Dendritic cell treated with granulocyte-macrophage colony-stimulating factor and Interleukin-4, amounts not matched to agents 40 ng/mL and 50 ng/mL, for 4 days (primary cell): ENCODE measurements around the gene COL1A1.

Source experiments
- H3K27ac Mint-ChIP-seq: one replicate; pipeline ENCODE4 v1.8.0; 2022; ENCODE audit warnings: mild to moderate bottlenecking, mixed read lengths
- H3K27me3 Mint-ChIP-seq: one replicate; pipeline ENCODE4 v1.8.0; 2022; ENCODE audit warnings: mild to moderate bottlenecking, mixed read lengths
- H3K36me3 Mint-ChIP-seq: one replicate; pipeline ENCODE4 v1.8.0; 2022; ENCODE audit warnings: low read depth, mixed read lengths
- H3K4me1 Mint-ChIP-seq: one replicate; pipeline ENCODE4 v1.8.0; 2022; ENCODE audit warnings: low read depth, mixed read lengths
- H3K4me3 Mint-ChIP-seq: one replicate; pipeline ENCODE4 v1.8.0; 2022; ENCODE audit warnings: mild to moderate bottlenecking, moderate library complexity, mixed read lengths
- H3K9me3 Mint-ChIP-seq: one replicate; pipeline ENCODE4 v1.8.0; 2022; ENCODE audit warnings: mixed read lengths
- intact Hi-C: fragments of 100-400 bp; cut with micrococcal nuclease; formaldehyde crosslinking; loops from one replicate; pipeline ENCODE4 v1.15.0; 2022

COL1A1 gene

DNA sequence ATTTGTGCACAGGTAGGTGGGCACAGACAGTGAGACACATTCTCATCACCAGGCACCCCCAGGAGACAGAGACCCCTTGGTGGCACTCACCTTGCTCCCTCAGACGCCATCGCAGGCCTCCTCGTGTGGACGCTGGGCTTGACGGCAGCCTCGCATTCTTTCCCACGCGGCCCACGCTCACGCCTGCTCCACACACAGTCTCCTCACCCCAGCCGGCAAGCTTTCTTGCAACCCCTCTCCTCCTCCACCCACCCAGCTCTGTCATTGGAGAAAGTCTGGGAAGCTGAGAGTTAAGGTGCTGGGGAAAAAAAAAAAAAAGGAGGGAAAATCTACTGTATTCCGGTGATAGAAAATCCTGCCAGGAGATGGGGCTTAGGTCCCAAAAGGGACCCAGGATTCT, 20.8 kb downstream of the COL1A1 start:
- Mint-ChIP-seq H3K4me1 (peaks cover 46% of the 10 kb centered on the region), H3K27ac (no peak overlapping the region), H3K9me3 (no peaks in the 10 kb centered on the region), H3K36me3 (no peaks in the 10 kb centered on the region), H3K4me3 (no peak overlapping the region), H3K27me3 (peaks cover 36% of the 10 kb centered on the region)
- intact Hi-C loops, result no loop called here

DNA sequence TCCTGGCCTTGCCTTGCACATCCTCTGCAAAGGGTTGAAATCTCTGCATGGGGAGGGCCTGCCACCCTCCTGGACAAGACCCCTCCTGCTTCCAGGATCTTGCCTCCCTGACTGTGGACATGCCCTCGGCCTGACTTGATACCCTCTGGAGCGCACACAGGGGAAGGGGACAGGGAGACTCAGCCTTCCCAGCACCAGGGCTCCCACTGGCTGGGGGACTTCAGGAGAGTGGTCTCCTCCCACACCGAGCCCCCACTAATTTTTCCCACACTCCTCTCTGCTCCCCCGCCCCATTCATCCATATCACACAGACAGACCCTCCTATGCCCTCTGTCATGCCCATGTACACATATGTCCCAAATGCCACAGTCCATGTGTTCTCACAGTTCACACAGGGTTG, 21.3 kb downstream of the COL1A1 start:
- peaks cover 41% of the 10 kb centered on the region for H3K4me1 Mint-ChIP-seq
- H3K4me3 Mint-ChIP-seq, result no peak overlapping the region
- intact Hi-C loops, result no loop called here
- no peaks in the 10 kb centered on the region for H3K9me3 Mint-ChIP-seq
- H3K27ac Mint-ChIP-seq, result no peak overlapping the region
- H3K27me3 Mint-ChIP-seq, result peaks cover 36% of the 10 kb centered on the region
- no peaks in the 10 kb centered on the region for H3K36me3 Mint-ChIP-seq

DNA sequence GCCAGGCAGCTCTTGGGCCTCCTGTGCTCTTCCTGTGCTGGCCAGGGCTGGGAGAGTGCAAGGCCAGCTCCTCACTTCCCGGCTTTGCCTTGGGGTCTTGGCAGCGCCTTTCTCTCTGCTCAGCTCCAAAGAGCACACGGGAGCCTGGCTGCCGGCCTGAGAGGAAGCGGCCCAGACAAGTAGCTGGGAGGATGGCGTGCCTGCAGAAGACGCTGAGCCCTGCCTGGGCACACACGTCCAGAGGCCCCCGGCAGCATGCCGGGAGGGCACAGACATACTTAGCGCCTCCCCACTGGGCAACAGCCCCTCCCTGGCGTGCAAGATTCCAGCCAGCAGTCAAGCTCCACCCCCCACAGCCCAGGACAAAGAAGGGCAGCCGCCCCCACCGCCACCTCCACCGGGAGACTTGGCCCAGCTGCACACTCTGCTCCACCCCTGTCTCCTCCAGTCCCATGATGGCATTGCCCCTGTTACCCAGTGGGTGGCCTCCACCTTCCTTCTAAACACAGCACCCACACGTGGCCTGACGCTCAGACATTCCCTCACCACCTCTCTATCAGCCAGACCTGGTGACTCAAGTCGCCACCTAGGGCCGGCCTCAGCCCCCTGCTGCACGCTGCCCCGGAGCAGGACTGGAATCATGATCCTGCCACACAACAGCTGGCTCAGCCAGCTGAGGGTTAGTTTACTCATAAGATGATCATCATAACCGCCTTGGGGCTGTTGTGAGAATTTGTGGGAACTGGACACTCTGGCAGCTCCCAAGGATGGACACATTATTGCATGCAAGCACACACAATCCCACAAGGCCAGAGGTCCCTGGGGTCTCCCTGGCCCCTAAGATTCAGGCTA, 23.2 kb downstream of the COL1A1 start:
- Mint-ChIP-seq H3K9me3 (no peaks in the 10 kb centered on the region), H3K4me1 (peaks cover 22% of the 10 kb centered on the region), H3K36me3 (no peaks in the 10 kb centered on the region), H3K27ac (no peak overlapping the region), H3K27me3 (peaks cover 27% of the 10 kb centered on the region), H3K4me3 (peak overlapping the region; percentile 36)
- intact Hi-C loops, result no loop called here

DNA sequence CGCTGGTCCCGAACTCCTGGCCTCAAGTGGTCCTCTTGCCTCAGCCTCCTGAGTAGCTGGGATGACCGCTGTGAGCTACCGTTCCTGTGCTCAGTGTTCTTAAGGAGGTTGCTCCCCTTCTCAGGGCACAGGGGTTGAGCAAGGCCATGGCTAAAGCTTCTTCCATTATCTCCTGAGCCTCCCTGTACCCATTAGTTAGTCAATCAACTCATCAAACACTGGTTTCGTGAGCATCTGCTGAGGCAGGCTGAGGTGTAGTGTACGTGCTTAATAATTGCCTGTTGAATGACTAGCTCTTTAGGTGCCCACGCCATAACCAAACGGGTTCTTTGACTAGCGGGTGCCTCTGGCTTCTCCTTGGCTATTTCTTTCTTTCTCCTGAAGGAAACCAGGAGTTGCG, 24.0 kb downstream of the COL1A1 start:
- intact Hi-C loops, result no loop called here
- H3K4me3 Mint-ChIP-seq, result no peak overlapping the region
- H3K27ac Mint-ChIP-seq, result no peak overlapping the region
- H3K36me3 Mint-ChIP-seq, result no peaks in the 10 kb centered on the region
- H3K9me3 Mint-ChIP-seq, result no peaks in the 10 kb centered on the region
- peaks cover 17% of the 10 kb centered on the region for H3K4me1 Mint-ChIP-seq
- peaks cover 24% of the 10 kb centered on the region for H3K27me3 Mint-ChIP-seq

DNA sequence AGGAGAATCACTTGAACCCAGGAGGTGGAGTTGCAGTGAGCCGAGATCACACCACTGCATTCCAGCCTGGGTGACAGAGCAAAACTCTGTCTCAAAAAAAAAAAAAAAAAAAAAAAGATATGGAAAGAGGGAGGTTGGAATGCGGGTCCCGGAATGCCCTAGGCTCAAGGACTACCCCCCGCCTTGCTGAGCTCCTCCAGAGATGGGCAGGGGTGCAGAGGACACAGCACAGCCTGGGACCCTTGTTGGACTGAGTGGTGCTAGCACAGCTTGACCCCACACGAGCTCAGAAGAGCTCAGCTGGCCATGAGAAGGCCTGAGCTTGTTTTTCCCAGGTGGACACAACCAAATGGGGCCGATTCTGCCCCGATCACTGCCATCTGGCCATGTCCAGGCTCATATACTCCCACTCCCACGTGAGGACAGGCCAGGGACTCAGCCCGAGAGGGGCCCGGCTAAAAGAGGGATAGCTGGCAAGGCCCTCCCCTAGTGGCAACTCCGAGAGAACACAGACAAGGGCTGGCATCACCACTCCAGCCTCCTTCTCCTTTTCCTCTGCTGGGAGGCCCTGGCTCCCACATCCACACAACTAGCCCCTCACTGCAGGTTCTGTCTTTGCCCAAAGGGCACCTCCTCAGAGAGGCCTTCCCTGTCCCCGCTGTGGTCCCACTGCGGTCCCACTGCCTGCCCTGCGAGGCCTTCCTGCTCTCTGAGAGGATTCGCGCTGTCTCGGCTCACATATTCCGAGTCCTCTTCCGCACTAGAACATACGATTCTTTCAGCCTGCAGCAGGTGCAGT, 24.7 kb downstream of the COL1A1 start:
- Mint-ChIP-seq H3K4me1 (peaks cover 14% of the 10 kb centered on the region), H3K27ac (no peak overlapping the region), H3K4me3 (no peak overlapping the region), H3K9me3 (no peaks in the 10 kb centered on the region), H3K36me3 (no peaks in the 10 kb centered on the region), H3K27me3 (peaks cover 25% of the 10 kb centered on the region)
- intact Hi-C loops, result no loop called here

DNA sequence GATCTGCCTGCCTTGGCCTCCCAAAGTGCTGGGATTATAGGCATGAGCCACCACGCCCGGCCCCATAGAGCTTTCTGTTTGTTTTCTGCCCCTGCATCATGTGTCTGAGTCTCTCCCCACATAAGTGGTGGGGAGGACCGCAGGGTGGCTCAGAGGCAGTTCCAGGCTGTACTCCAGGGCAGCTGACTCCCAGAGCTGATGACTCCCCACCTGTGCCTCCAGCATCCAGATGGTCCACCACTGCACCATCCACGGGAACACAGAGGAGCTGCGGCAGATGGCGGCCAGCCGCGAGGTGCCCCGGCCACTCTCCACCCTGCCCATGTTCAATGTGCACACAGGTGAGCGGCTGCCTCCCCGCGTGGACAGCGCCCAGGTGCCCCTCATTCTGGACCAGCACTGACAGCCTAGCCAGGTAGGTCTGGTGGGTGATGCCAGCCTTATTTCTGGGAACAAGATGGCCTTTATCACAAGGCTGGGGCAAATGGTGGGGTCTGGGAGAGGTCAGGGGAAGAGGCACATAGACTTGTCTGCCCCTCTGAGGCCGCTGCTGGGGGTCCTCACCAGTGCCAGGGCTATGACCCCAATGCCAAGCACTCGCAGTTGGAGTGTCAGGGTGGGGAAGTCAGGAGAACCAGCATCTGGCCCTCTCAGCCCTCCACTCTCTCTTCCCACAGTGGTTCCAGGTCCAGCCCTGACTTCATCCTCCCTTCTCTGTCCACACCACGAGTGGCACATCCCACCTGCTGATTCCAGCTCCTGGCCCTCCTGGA, 26.2 kb downstream of the COL1A1 start:
- peaks cover 29% of the 10 kb centered on the region for H3K27me3 Mint-ChIP-seq
- H3K9me3 Mint-ChIP-seq, result no peaks in the 10 kb centered on the region
- no peaks in the 10 kb centered on the region for H3K36me3 Mint-ChIP-seq
- H3K4me3 Mint-ChIP-seq, result no peak overlapping the region
- H3K27ac Mint-ChIP-seq, result no peak overlapping the region
- H3K4me1 Mint-ChIP-seq, result peaks cover 10% of the 10 kb centered on the region
- intact Hi-C loops, result no loop called here

DNA sequence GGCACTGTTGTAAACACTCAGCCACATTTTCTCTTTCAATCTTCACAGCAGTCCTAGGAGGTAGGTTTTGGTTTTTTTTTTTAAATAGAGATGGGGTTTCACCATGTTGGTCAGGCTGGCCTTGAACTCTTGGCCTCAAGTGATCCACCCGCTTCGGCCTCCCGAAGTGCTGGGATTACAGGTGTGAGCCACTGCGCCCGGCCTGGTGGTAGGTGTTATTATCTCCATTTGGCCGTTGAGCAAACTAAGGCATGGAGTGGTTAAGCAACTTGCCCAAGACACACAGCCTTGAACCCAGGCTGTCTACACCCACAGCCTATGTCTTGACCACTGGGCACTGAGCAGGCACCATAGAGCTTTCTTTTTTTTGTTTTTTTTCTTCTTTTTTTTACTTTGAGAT, 27.0 kb downstream of the COL1A1 start:
- Mint-ChIP-seq H3K4me3 (no peak overlapping the region), H3K4me1 (peaks cover 11% of the 10 kb centered on the region), H3K9me3 (no peaks in the 10 kb centered on the region), H3K36me3 (no peaks in the 10 kb centered on the region), H3K27me3 (peaks cover 31% of the 10 kb centered on the region), H3K27ac (no peak overlapping the region)
- intact Hi-C loops, result no loop called here

DNA sequence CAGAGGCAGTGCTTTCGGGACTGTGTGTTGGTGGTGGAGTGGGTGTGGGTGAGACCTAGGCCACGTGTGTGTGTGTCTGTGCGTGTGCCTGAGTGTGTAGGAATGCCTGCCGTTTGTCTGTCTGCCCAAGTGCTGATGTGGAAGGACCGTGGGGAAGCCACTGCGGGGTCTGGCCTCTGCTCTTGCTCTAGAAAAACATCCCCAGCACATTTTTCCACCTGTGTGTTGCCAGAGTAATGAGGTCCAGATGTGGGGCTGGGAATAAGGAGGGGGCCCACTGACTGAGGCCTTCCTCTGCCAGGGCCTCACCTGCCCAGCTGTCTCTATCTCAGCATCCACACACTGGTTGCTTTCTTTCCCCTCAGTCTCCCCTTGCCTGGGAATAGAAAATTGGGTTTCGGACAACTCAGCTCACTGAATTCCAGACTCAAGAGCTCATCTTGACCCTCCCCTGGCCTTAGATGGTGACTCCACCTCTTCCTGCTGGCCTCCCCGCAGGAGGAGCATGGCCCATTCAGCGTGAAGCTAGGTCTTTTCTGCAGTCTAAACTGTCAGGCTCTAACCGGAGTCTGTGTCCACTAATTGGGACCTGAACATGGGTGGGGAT, 28.0 kb downstream of the COL1A1 start:
- intact Hi-C loops, result no loop called here
- H3K9me3 Mint-ChIP-seq, result no peaks in the 10 kb centered on the region
- no peak overlapping the region for H3K27ac Mint-ChIP-seq
- H3K4me1 Mint-ChIP-seq, result peaks cover 19% of the 10 kb centered on the region
- H3K4me3 Mint-ChIP-seq, result no peak overlapping the region
- no peaks in the 10 kb centered on the region for H3K36me3 Mint-ChIP-seq
- peaks cover 39% of the 10 kb centered on the region for H3K27me3 Mint-ChIP-seq

DNA sequence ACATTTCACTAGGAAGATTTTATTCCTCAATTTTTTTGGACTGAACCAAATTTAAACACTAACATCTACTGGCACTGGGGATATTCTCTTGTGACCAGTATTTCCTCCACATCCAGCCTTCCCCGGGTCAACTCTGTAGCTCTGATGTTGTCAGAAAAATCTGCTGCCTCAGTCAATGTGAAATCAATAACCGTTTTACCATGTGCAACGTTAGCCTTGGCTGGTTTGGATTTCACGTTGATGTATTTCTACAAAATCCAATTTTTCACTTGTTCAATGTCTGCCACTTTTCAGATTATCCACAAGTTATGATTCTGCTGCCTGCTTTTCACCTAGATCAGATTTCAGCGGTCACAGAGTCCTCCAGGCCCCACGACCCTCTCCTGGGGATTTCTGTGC, 28.5 kb downstream of the COL1A1 start:
- Mint-ChIP-seq H3K27me3 (peaks cover 39% of the 10 kb centered on the region), H3K36me3 (no peaks in the 10 kb centered on the region), H3K9me3 (no peaks in the 10 kb centered on the region), H3K4me3 (no peak overlapping the region), H3K4me1 (peaks cover 14% of the 10 kb centered on the region), H3K27ac (no peak overlapping the region)
- intact Hi-C loops, result no loop called here

DNA sequence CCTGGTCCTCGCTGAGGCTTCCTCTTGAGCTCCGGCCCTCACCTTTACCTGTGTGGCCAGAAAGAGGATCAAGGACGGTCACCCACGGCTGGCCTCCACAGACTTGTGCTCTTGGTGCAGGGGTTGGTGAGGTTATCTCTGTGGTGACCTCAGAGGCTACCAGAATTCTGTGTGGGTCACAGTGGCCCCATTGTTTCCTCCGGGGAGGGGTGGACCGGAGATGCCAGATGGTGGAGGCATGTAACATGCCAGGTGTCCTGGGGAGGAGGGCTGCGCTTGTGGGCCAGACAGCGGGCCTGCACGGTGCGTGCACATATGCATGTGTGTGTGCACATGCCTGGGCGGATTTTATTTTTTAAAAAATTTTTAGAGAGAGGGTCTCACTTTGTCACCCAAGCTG, 29.3 kb downstream of the COL1A1 start:
- no peak overlapping the region for H3K27ac Mint-ChIP-seq
- no peaks in the 10 kb centered on the region for H3K36me3 Mint-ChIP-seq
- H3K4me3 Mint-ChIP-seq, result no peak overlapping the region
- no peaks in the 10 kb centered on the region for H3K9me3 Mint-ChIP-seq
- intact Hi-C loops, result no loop called here
- H3K4me1 Mint-ChIP-seq, result peaks cover 11% of the 10 kb centered on the region
- peaks cover 38% of the 10 kb centered on the region for H3K27me3 Mint-ChIP-seq

DNA sequence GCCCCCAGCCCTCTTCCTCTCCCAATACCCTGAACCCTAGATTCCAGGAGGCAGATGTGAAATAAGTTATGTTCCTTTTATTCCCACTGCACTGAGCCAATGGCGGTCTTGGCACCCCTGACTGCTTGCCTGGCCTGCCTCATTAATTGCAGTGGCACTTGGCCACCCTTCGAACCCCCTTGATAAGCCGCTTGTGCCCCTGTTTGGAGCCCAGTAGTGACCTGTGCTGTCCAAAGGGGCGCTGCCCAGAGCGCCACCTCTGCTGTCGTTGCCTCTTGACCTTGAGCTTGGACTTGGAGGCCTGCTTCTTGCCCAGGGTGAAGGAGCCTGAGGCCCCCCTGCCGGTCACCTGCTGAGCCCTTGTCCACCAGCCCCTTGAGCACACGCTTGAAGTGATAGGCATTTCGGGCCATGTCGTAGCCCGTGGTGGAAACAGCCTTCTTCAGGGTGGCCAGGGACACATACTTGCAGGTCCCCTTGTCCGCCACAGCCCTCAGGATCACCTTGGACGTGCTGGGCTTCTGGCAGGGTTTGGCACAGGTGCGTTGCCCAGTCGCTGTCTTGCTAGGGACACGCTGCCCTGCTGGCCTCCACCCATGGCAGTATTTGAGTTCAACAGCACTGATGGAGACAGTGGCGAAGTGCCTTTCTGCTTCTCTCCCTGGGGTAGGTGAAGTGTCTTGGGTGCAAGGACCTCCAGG, 29.9 kb downstream of the COL1A1 start:
- peaks cover 36% of the 10 kb centered on the region for H3K27me3 Mint-ChIP-seq
- H3K4me3 Mint-ChIP-seq, result no peak overlapping the region
- H3K27ac Mint-ChIP-seq, result no peak overlapping the region
- intact Hi-C loops, result no loop called here
- no peaks in the 10 kb centered on the region for H3K36me3 Mint-ChIP-seq
- peaks cover 11% of the 10 kb centered on the region for H3K4me1 Mint-ChIP-seq
- no peaks in the 10 kb centered on the region for H3K9me3 Mint-ChIP-seq

DNA sequence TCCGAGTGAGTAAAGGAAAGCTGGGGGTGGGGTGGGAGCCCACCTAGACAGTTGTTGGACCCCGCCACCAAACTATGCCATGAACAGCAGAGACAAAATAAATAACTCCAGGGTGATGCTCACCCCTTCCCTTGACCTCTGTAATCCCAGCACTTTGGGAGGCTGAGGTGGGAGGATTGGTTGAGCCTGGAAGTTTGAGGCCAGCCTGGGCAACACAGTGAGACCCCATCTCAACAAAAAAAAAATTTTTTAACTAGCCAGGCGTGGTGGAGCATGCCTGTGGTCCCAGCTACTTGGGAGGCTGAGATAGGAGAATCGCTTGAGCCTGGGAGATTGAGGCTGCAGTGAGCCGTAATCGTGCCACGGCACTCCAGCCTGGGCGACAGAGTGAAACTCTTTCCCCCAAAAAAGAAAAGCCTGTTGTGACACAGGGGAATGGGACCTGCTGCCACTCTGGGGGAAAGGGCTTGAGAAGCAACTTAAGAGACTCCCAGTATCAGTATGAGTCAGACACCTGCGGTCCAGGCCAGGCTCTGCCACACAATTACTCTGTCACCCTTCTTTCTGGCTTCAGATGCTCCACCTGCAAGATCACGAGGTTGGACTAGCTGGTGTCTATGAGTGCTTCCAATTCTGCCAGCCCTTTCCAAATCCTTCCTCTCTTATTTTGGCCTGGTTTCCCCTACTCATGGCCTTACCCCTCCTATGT, 30.6 kb downstream of the COL1A1 start:
- Mint-ChIP-seq H3K4me1 (peaks cover 11% of the 10 kb centered on the region), H3K9me3 (no peaks in the 10 kb centered on the region), H3K27me3 (peaks cover 36% of the 10 kb centered on the region), H3K36me3 (no peaks in the 10 kb centered on the region), H3K4me3 (no peak overlapping the region), H3K27ac (no peak overlapping the region)
- intact Hi-C loops, result no loop called here
